T47D (cell line): ENCODE measurements around the gene IGSF8.

Source experiments
- DNase-seq, 2 experiments: peaks; one replicate each; pipeline versions ENCODE4 v3.0.0 to v3.0.0-alpha.2; 2011 to 2012; ENCODE audit warnings: low read depth in 1 of 2, low spot score in 1 of 2
- JUND ChIP-seq: IDR thresholded peaks from 2 replicates; pipeline ENCODE4 v1.6.1; 2012; ENCODE audit warnings: low read depth
- in situ Hi-C: cut with HindIII; loops from 2 replicates; pipeline ENCODE4 v1.10.0; 2016; ENCODE audit warnings: low sequenced_read_pairs, low pct_unique_long_range_greater_than_20kb

Gene IGSF8

DNA sequence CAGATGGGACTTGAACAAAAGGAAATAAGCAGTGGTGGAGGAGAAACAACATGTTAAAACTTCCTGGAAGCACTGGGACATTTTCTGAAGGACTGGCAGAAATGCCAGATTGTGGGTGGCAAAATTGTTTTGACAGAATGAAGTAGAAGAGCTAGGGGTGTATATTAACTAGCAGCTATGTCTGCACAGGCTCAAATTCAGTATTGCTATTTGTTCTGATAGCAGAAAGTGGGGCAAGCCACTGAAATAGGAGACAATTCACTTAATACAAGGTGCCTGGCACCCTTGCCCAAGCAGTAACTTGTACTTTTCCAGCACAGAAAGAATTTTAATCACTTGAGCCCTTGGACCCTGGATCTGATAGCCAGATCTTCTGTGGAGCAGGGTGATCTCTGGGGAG lies 54.9 kb downstream of the IGSF8 start:
- DNase-seq = no peak
- TF ChIP-seq JUND = no peak
- in situ Hi-C loops = no loop called here
